BJ (cell line): ENCODE data around the gene MAD2L1BP. TPM values are rescaled to one million over a fixed set of nuclear protein-coding genes. Genes with fewer than 3 reads are reported as not detected.

ENCODE experiments used
- CTCF ChIA-PET: fragments of 350-600 bp; formaldehyde crosslinking; extraction: SDS; loops from one replicate; lab custom pipeline; 2021; ENCODE audit warnings: antibody characterized with exemption, inconsistent platforms; lab: Yijun Ruan, JAX
- POLR2A ChIA-PET: fragments of 300-600 bp; sonication (Branson Sonifier 250); formaldehyde crosslinking; extraction: SDS; loops from one replicate; lab custom pipeline; 2021; ENCODE audit warnings: antibody characterized with exemption; lab: Charles Lee
- DNase-seq: peaks from one replicate; pipeline ENCODE4 v3.0.0-alpha.2; 2011; ENCODE audit warnings: low read depth
- H3K27me3 ChIP-seq: 2 replicates; pipeline ENCODE4 v1.6.0; 2011; ENCODE audit warnings: low read length; ENCODE audit not compliant: control insufficient read depth, insufficient read depth
- H3K36me3 ChIP-seq: 2 replicates; pipeline ENCODE4 v1.5.1; 2011; ENCODE audit warnings: low read length; ENCODE audit not compliant: control insufficient read depth, insufficient read depth
- H3K4me3 ChIP-seq: 2 replicates; pipeline ENCODE4 v1.5.1; 2011; ENCODE audit warnings: low read depth, mild to moderate bottlenecking, control low read depth, low read length
- polyA plus RNA-seq: library from polyadenylated mRNA; depleted of rRNA; stranded (reverse); fragments of >200 nt; gene quantifications from 2 replicates; pipeline ENCODE4 v1.2.3, GENCODE V29; 2011
- TF ChIP-seq, protein P1 (sequence below): IDR thresholded peaks from 2 replicates; pipeline ENCODE4 v1.5.1; 2011; ENCODE audit warnings: low read depth, mild to moderate bottlenecking, control low read depth, inconsistent platforms, low read length, moderate library complexity; ENCODE audit not compliant: insufficient read depth

The MAD2L1BP gene
- polyA plus RNA-seq, 1 experiment = 39.3 TPM

DNA sequence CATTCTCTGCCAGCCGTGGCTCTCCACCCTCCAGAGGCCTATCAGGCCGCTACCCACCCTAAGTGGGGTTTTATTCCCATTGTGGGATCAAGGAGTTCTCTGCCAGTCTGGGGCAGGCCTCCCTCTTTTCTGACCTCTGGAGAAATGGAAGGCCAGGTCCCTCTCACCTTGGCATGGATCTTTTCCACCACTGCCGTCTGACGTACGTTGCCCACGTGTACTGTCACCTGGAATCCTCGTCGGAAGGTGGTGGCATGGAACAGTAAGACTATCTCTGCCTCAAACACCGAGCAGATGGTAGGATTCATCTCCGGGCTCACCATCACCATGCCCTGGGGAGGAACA, 13.8 kb upstream of the MAD2L1BP start:
- no peak for DNase-seq
- no peaks in the 10 kb centered on the region for H3K27me3 ChIP-seq
- H3K4me3 ChIP-seq = no peak overlapping the region
- TF ChIP-seq, protein P1, sequence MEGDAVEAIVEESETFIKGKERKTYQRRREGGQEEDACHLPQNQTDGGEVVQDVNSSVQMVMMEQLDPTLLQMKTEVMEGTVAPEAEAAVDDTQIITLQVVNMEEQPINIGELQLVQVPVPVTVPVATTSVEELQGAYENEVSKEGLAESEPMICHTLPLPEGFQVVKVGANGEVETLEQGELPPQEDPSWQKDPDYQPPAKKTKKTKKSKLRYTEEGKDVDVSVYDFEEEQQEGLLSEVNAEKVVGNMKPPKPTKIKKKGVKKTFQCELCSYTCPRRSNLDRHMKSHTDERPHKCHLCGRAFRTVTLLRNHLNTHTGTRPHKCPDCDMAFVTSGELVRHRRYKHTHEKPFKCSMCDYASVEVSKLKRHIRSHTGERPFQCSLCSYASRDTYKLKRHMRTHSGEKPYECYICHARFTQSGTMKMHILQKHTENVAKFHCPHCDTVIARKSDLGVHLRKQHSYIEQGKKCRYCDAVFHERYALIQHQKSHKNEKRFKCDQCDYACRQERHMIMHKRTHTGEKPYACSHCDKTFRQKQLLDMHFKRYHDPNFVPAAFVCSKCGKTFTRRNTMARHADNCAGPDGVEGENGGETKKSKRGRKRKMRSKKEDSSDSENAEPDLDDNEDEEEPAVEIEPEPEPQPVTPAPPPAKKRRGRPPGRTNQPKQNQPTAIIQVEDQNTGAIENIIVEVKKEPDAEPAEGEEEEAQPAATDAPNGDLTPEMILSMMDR = no peak
- CTCF ChIA-PET = interaction anchor here (1.2 kb wide), 1 partner anchor 13 kb away, joined by 3 read pairs; no protein-coding TSS in a partner anchor
- H3K36me3 ChIP-seq = peaks cover 50% of the 10 kb centered on the region
- POLR2A ChIA-PET = no interaction called here

DNA sequence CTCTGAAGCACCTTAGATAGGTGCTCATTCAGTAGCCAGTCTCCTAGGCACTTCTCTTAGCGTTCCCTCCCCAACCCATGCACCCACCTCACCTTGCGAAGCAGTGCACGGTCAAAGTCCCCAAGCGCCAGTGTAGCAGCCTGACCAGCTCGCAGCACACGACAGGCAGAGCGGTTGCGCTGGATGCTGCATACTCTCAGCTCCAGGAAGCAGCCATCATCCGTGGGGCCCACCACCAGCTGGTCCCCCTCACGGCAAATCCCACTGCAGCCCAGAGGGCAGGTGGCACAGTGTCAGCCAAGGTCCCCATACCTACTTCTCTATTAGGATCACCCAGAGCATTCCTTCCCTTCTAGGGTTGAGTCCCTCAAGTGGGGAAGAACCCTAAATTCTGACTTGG, 13.1 kb upstream of the MAD2L1BP start:
- ChIA-PET POLR2A (no interaction called here), CTCF (interaction anchor here (1.2 kb wide), 1 partner anchor 14 kb away, joined by 3 read pairs; no protein-coding TSS in a partner anchor)
- Histone ChIP-seq H3K36me3 (peaks cover 50% of the 10 kb centered on the region), H3K27me3 (no peaks in the 10 kb centered on the region), H3K4me3 (no peak overlapping the region)
- DNase-seq = no peak
- TF ChIP-seq, protein P1 = no peak

DNA sequence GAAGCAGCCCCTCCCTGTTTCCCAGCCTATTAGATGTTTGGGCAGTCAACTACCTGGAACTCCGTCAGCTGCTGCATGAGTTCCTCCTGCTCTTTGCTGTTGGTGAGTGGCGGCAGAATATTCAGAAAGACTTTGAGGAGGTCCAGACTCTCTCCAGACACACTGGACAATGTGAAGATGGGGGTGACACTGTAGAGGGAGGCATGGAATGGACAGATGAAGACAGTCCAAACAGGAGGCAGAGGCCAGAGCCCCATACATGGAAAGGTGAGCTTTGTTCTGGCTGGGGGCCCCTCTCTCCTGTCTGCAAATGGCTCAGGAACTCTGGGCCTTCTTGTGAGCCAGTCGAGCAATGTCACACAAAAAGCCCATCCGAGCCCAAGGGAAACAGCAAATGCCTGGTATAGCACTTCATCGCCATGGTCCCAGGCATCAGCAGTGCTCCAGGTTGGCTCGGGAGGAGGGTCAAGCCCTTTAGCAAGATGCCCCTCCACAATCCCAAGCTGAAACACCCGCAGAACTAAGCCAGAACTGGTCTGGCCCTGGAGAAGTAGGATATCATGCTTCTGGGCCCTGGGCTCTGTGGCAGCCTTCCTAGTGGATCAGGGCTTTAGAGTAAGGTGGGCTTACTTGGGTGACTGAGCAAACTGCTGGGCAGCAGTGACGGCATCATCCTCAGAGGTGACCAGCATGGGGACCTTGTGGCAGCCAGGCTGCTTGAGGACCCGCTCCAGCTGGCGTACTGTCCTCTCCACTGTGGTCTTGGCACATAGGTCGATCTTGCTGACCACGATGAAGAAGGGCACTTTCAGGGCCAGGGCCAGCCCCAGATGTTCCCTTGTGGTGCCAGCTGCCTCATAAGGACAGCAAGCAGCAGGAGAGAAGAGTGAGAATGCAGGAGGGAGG, 11.5 kb upstream of the MAD2L1BP start:
- no peak for DNase-seq
- peaks cover 50% of the 10 kb centered on the region for H3K36me3 ChIP-seq
- TF ChIP-seq, protein P1 = no peak
- ChIA-PET POLR2A (no interaction called here), CTCF (no interaction called here)
- H3K4me3 ChIP-seq = no peak overlapping the region
- H3K27me3 ChIP-seq = no peaks in the 10 kb centered on the region

DNA sequence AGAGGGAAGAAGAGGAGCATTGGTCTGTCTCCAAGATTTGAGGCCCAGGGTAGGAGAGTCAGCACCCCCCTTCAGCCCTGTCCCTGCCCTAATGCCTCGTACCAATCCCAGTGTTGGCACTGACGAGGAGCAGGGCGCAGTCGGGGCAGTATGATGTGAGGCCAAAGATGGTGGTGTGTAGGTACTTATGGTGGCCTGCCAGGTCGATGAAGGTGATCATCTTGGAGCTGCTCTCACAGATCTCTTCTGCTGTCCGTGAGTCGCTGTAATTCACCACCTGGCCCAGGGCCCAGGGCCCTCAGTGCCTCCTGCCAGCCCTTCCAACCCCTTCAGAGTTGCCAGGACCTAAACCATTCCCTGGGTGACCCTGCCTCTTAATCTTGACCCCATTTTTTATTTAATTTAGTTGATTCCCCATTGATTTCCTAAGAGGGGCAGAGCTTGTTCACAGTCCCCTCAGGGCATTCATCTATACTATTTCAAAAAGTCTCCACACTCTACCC, 10.8 kb upstream of the MAD2L1BP start:
- H3K36me3 ChIP-seq = peaks cover 50% of the 10 kb centered on the region
- CTCF ChIA-PET = no interaction called here

More for the DNA sequence above, 10.8 kb upstream of the MAD2L1BP start:
- Histone ChIP-seq H3K27me3 (no peaks in the 10 kb centered on the region), H3K4me3 (no peak overlapping the region)
- POLR2A ChIA-PET = no interaction called here
- TF ChIP-seq, protein P1 = no peak
- no peak for DNase-seq
